Spleen (tissue), 7 donors: Measurements from ENCODE around the gene MLC1.

ENCODE experiments used
- POLR2AphosphoS5 ChIP-seq, 3 donors: sonication (generic); formaldehyde crosslinking; IDR thresholded peaks; one replicate each; pipeline ENCODE4 v1.5.1; 2017; ENCODE audit warnings: antibody characterized with exemption in 3 of 3
- TF ChIP-seq, protein P1 (sequence below), 11 experiments: fragments of 200-600 bp in 7 of 11; fragments of 450-650 bp in 4 of 11; sonication (generic) in 4 of 11; IDR thresholded peaks in 8 of 11; conservative IDR thresholded peaks in 3 of 11; 1 replicate in 7 of 11; 2 replicates in 4 of 11; pipeline versions ENCODE4 v1.4.0 to v1.8.0; 2016 to 2021; ENCODE audit warnings: antibody characterized with exemption in 11 of 11, inconsistent platforms in 4 of 11, mild to moderate bottlenecking in 1 of 11
- donor health status: DM: no; HTN: no; CAD: no; lungs with moderate emphysema.
- donor health status: DM: no; HTN: no; CAD: no.
- donor health status: DM: no; HTN: no; CAD: no.

DNA sequence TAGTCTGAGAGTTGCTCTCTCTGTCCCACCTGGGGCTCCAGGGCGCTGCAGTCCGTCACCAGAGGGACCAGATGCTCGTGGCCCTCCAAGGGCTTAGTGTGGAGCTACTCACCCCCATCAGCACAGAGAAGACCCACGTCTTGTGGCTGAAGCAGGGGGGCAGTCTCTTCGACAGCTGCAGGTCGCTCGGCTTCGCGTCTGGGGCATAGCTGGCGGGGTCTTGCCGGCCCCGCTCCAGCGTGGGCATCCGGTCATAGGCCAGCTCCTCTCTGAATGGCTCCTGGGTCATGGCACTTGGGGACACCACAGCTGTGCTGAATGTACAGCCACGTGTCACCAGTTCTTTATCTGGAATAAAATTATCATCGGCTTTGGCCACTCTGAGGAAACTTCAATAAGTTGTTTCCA is 608 bp downstream of the MLC1 start:
- TF ChIP-seq, protein P1, sequence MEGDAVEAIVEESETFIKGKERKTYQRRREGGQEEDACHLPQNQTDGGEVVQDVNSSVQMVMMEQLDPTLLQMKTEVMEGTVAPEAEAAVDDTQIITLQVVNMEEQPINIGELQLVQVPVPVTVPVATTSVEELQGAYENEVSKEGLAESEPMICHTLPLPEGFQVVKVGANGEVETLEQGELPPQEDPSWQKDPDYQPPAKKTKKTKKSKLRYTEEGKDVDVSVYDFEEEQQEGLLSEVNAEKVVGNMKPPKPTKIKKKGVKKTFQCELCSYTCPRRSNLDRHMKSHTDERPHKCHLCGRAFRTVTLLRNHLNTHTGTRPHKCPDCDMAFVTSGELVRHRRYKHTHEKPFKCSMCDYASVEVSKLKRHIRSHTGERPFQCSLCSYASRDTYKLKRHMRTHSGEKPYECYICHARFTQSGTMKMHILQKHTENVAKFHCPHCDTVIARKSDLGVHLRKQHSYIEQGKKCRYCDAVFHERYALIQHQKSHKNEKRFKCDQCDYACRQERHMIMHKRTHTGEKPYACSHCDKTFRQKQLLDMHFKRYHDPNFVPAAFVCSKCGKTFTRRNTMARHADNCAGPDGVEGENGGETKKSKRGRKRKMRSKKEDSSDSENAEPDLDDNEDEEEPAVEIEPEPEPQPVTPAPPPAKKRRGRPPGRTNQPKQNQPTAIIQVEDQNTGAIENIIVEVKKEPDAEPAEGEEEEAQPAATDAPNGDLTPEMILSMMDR (IDR thresholded peaks at IDR 0.05 in 8 of 11, conservative IDR thresholded peaks at IDR 0.05 in 3 of 11) = no peak
- TF ChIP-seq POLR2AphosphoS5 (IDR thresholded peaks at IDR 0.05) = no peak
